HepG2 (cell line): ENCODE results near the gene SYNJ2. TPM values are rescaled to one million over a fixed set of nuclear protein-coding genes. Genes with fewer than 3 reads are reported as not detected.

Experiments used
- HHEX ChIP-seq: IDR thresholded peaks from 2 replicates; pipeline ENCODE4 v1.6.1; 2016; ENCODE audit warnings: control low read depth
- RCOR2 ChIP-seq: IDR thresholded peaks from 2 replicates; pipeline ENCODE4 v1.6.1; 2016; ENCODE audit warnings: missing biosample characterization, missing genetic modification reagents
- RFXAP ChIP-seq: sonication (generic); formaldehyde crosslinking; IDR thresholded peaks from 2 replicates; pipeline ENCODE4 v1.4.0; 2020; ENCODE audit warnings: missing genetic modification reagents, borderline replicate concordance
- STAG1 ChIP-seq: sonication (generic); formaldehyde crosslinking; IDR thresholded peaks from 2 replicates; pipeline ENCODE4 v1.4.0; 2020; ENCODE audit warnings: missing genetic modification reagents
- TEAD3 ChIP-seq: optimal IDR thresholded peaks from 2 replicates; pipeline ENCODE3; 2016; ENCODE audit warnings: borderline replicate concordance
- ZFP41 ChIP-seq: sonication (generic); formaldehyde crosslinking; IDR thresholded peaks from 2 replicates; pipeline ENCODE4 v1.4.0; 2020; ENCODE audit warnings: mild to moderate bottlenecking, missing genetic modification reagents, borderline replicate concordance
- ZKSCAN8 ChIP-seq: IDR thresholded peaks from 2 replicates; pipeline ENCODE4 v1.6.1; 2016; ENCODE audit warnings: borderline replicate concordance, missing genetic modification reagents, missing compliant biosample characterization
- ZNF629 ChIP-seq: sonication (generic); formaldehyde crosslinking; conservative IDR thresholded peaks from 2 replicates; pipeline ENCODE4 v1.5.0; 2020; ENCODE audit warnings: missing genetic modification reagents
- ZNF768 ChIP-seq: sonication (generic); formaldehyde crosslinking; IDR thresholded peaks from 2 replicates; pipeline ENCODE4 v1.4.0; 2020; ENCODE audit warnings: missing genetic modification reagents
- ZSCAN29 ChIP-seq: sonication (generic); formaldehyde crosslinking; conservative IDR thresholded peaks from 2 replicates; pipeline ENCODE4 v1.4.0; 2020; ENCODE audit warnings: mild to moderate bottlenecking, missing genetic modification reagents
- polyA plus RNA-seq, 8 experiments: library from polyadenylated mRNA; depleted of rRNA in 3 of 8; stranded (reverse) in 7 of 8; unstranded in 1 of 8; fragments of >200 nt; fragmentation: Illumina TruSeq in 4 of 8; extraction: Trizol in 4 of 8; gene quantifications; 2 replicates each; pipeline versions ENCODE4 v1.2.1 to v1.2.3, GENCODE V29; 2011 to 2016; ENCODE audit warnings: low read depth in 4 of 8, missing spikeins in 1 of 8, mixed read lengths in 1 of 8; ENCODE audit not compliant: insufficient read depth in 1 of 8
- total RNA-seq, 5 experiments: library from RNA; depleted of rRNA; stranded (reverse); fragments of >200 nt; fragmentation: Illumina TruSeq; extraction: Trizol; gene quantifications; 2 replicates each; pipeline ENCODE4 v1.2.3, GENCODE V29; 2016; ENCODE audit warnings: low read depth in 1 of 5
- TF ChIP-seq, protein P1 (sequence below): IDR thresholded peaks from 2 replicates; pipeline ENCODE4 v1.6.1; 2012; ENCODE audit warnings: inconsistent platforms
- TF ChIP-seq, protein P2 (sequence below): sonication (generic); formaldehyde crosslinking; IDR thresholded peaks from 2 replicates; pipeline ENCODE4 v1.4.0; 2020; ENCODE audit warnings: missing genetic modification reagents, borderline replicate concordance
- TF ChIP-seq, protein P3 (sequence below): sonication (generic); formaldehyde crosslinking; IDR thresholded peaks from 2 replicates; pipeline ENCODE4 v1.4.0; 2020; ENCODE audit warnings: mild to moderate bottlenecking, missing genetic modification reagents
- TF ChIP-seq, protein P4 (sequence below): sonication (generic); formaldehyde crosslinking; conservative IDR thresholded peaks from 2 replicates; pipeline ENCODE4 v1.8.1; 2023; ENCODE audit warnings: missing genetic modification reagents
- TF ChIP-seq, protein P5 (sequence below): sonication (generic); formaldehyde crosslinking; IDR thresholded peaks from 2 replicates; pipeline ENCODE4 v1.5.1; 2020; ENCODE audit warnings: missing genetic modification reagents, mild to moderate bottlenecking, borderline replicate concordance
- TF ChIP-seq, protein P6 (sequence below): IDR thresholded peaks from 2 replicates; pipeline ENCODE4 v1.6.1; 2018; ENCODE audit warnings: missing genetic modification reagents

SYNJ2 gene
- total and polyA plus RNA-seq, 2 of the 13 experiments (the other 11 are each of a cell fraction or from before 2014, with no cell fraction given) = 39.1 to 57.6 TPM

DNA sequence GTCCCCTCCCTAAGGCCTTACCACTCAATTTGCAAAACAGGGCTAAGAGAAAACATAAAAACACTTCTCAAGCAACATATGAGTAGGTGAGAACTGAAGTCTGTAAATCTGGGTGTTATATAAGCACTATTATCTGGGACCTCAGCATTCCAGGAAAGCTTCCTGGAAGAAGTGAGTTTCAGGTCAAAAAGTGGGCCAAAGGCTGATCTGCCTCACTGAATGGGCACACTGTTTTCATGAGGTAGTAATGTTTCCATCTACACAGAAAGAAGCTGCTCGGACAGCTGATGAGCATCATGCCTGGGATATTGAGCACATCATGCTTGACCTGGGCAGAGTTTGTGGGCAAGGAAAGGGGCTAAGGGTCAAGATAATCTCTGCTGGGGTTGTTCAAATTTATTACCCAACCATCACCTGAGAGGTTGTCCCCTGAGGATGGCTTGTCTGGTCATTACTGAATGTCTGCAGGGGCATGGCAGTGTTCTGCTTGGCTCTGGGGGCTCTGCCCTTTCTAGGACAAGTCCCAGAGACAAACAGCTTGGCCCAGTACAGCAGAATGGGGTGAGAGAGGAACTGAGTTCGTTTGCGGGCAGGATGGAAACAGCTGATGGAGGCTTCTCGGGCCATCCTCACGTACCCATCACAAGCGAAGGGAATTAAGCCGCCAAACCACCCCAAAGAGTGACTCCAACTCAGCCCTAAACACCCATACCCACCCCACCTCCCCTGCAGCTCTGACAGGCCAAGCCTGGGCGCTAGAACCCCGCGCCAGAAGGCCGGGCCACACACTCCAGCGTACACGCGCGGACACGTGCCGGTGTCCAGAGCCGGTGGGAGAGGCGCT, 1.2 kb upstream of the SYNJ2 start (continued):
- TF ChIP-seq, protein P1, sequence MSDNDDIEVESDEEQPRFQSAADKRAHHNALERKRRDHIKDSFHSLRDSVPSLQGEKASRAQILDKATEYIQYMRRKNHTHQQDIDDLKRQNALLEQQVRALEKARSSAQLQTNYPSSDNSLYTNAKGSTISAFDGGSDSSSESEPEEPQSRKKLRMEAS = peak; percentile 36
- TF ChIP-seq TEAD3 (CRISPR knock-in tag) = peak; percentile 67
- no peak for TF ChIP-seq STAG1 (CRISPR knock-in tag)
- TF ChIP-seq ZFP41 (CRISPR knock-in tag) = no peak
- peak; percentile 79 for TF ChIP-seq ZNF629 (CRISPR knock-in tag)
- no peak for TF ChIP-seq ZKSCAN8 (CRISPR knock-in tag)
- TF ChIP-seq, protein P2, sequence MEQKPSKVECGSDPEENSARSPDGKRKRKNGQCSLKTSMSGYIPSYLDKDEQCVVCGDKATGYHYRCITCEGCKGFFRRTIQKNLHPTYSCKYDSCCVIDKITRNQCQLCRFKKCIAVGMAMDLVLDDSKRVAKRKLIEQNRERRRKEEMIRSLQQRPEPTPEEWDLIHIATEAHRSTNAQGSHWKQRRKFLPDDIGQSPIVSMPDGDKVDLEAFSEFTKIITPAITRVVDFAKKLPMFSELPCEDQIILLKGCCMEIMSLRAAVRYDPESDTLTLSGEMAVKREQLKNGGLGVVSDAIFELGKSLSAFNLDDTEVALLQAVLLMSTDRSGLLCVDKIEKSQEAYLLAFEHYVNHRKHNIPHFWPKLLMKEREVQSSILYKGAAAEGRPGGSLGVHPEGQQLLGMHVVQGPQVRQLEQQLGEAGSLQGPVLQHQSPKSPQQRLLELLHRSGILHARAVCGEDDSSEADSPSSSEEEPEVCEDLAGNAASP = peak; percentile 73; the same call in 1 of the 2 replicates
- peak; percentile 60; the same call in 1 of the 2 replicates for TF ChIP-seq RCOR2
- TF ChIP-seq, protein P3, sequence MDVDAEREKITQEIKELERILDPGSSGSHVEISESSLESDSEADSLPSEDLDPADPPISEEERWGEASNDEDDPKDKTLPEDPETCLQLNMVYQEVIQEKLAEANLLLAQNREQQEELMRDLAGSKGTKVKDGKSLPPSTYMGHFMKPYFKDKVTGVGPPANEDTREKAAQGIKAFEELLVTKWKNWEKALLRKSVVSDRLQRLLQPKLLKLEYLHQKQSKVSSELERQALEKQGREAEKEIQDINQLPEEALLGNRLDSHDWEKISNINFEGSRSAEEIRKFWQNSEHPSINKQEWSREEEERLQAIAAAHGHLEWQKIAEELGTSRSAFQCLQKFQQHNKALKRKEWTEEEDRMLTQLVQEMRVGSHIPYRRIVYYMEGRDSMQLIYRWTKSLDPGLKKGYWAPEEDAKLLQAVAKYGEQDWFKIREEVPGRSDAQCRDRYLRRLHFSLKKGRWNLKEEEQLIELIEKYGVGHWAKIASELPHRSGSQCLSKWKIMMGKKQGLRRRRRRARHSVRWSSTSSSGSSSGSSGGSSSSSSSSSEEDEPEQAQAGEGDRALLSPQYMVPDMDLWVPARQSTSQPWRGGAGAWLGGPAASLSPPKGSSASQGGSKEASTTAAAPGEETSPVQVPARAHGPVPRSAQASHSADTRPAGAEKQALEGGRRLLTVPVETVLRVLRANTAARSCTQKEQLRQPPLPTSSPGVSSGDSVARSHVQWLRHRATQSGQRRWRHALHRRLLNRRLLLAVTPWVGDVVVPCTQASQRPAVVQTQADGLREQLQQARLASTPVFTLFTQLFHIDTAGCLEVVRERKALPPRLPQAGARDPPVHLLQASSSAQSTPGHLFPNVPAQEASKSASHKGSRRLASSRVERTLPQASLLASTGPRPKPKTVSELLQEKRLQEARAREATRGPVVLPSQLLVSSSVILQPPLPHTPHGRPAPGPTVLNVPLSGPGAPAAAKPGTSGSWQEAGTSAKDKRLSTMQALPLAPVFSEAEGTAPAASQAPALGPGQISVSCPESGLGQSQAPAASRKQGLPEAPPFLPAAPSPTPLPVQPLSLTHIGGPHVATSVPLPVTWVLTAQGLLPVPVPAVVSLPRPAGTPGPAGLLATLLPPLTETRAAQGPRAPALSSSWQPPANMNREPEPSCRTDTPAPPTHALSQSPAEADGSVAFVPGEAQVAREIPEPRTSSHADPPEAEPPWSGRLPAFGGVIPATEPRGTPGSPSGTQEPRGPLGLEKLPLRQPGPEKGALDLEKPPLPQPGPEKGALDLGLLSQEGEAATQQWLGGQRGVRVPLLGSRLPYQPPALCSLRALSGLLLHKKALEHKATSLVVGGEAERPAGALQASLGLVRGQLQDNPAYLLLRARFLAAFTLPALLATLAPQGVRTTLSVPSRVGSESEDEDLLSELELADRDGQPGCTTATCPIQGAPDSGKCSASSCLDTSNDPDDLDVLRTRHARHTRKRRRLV (CRISPR knock-in tag) = 0 out of 2 replicates have a peak, but pooled peaks have one; percentile 26
- 0 out of 2 replicates have a peak, but pooled peaks have one; percentile 1 for TF ChIP-seq ZNF768 (CRISPR knock-in tag)
- TF ChIP-seq, protein P4, sequence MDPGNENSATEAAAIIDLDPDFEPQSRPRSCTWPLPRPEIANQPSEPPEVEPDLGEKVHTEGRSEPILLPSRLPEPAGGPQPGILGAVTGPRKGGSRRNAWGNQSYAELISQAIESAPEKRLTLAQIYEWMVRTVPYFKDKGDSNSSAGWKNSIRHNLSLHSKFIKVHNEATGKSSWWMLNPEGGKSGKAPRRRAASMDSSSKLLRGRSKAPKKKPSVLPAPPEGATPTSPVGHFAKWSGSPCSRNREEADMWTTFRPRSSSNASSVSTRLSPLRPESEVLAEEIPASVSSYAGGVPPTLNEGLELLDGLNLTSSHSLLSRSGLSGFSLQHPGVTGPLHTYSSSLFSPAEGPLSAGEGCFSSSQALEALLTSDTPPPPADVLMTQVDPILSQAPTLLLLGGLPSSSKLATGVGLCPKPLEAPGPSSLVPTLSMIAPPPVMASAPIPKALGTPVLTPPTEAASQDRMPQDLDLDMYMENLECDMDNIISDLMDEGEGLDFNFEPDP (CRISPR knock-in tag) = 0 out of 2 replicates have a peak, but pooled peaks have one; percentile 20
- no peak for TF ChIP-seq HHEX (CRISPR knock-in tag)
- 0 out of 2 replicates have a peak, but pooled peaks have one; percentile 24 for TF ChIP-seq ZSCAN29
- TF ChIP-seq, protein P5, sequence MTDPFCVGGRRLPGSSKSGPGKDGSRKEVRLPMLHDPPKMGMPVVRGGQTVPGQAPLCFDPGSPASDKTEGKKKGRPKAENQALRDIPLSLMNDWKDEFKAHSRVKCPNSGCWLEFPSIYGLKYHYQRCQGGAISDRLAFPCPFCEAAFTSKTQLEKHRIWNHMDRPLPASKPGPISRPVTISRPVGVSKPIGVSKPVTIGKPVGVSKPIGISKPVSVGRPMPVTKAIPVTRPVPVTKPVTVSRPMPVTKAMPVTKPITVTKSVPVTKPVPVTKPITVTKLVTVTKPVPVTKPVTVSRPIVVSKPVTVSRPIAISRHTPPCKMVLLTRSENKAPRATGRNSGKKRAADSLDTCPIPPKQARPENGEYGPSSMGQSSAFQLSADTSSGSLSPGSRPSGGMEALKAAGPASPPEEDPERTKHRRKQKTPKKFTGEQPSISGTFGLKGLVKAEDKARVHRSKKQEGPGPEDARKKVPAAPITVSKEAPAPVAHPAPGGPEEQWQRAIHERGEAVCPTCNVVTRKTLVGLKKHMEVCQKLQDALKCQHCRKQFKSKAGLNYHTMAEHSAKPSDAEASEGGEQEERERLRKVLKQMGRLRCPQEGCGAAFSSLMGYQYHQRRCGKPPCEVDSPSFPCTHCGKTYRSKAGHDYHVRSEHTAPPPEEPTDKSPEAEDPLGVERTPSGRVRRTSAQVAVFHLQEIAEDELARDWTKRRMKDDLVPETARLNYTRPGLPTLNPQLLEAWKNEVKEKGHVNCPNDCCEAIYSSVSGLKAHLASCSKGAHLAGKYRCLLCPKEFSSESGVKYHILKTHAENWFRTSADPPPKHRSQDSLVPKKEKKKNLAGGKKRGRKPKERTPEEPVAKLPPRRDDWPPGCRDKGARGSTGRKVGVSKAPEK (CRISPR knock-in tag) = 0 out of 2 replicates have a peak, but pooled peaks have one; percentile 18
- TF ChIP-seq, protein P6, sequence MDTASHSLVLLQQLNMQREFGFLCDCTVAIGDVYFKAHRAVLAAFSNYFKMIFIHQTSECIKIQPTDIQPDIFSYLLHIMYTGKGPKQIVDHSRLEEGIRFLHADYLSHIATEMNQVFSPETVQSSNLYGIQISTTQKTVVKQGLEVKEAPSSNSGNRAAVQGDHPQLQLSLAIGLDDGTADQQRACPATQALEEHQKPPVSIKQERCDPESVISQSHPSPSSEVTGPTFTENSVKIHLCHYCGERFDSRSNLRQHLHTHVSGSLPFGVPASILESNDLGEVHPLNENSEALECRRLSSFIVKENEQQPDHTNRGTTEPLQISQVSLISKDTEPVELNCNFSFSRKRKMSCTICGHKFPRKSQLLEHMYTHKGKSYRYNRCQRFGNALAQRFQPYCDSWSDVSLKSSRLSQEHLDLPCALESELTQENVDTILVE = no peak
- TF ChIP-seq RFXAP (CRISPR knock-in tag) = 0 out of 2 replicates have a peak, but pooled peaks have one; percentile 4
